ENCODE measurements around the gene OSCP1.

GRCh38 chr1:36457691-36458090 is 7.4 kb upstream of the OSCP1 start:
- TF ChIP-seq, protein P1, sequence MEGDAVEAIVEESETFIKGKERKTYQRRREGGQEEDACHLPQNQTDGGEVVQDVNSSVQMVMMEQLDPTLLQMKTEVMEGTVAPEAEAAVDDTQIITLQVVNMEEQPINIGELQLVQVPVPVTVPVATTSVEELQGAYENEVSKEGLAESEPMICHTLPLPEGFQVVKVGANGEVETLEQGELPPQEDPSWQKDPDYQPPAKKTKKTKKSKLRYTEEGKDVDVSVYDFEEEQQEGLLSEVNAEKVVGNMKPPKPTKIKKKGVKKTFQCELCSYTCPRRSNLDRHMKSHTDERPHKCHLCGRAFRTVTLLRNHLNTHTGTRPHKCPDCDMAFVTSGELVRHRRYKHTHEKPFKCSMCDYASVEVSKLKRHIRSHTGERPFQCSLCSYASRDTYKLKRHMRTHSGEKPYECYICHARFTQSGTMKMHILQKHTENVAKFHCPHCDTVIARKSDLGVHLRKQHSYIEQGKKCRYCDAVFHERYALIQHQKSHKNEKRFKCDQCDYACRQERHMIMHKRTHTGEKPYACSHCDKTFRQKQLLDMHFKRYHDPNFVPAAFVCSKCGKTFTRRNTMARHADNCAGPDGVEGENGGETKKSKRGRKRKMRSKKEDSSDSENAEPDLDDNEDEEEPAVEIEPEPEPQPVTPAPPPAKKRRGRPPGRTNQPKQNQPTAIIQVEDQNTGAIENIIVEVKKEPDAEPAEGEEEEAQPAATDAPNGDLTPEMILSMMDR (conservative IDR thresholded peaks at IDR 0.05; ENCODE audit: low read depth, low read length), result no peak
- TF ChIP-seq EZH2 (IDR thresholded peaks at IDR 0.05; ENCODE audit: borderline replicate concordance, low read depth, low read length, poor library complexity, severe bottlenecking), result no peak
